IMR-90 (cell line): ENCODE measurements around the gene NAA10. TPM values are rescaled to one million over a fixed set of nuclear protein-coding genes. Genes with fewer than 3 reads are reported as not detected.
A peak's percentile ranks its signal among the peaks of the same experiment; 100 is the strongest.

Experiments
- ATAC-seq: fragments of 200-7000 bp; cut with Tn5 transposase; 2 replicates; pipeline ENCODE4 v1.9.1; 2020; ENCODE audit warnings: low read depth, mild to moderate bottlenecking, moderate library complexity
- BruUV-seq: library from RNA; stranded (reverse); fragments of 400-500 nt; replicated peaks from 2 replicates; lab custom pipeline; 2021; lab: Mats Ljungman, UMichigan
- CTCF ChIA-PET: fragments of 300-600 bp; formaldehyde crosslinking; extraction: SDS; loops from one replicate; lab custom pipeline; 2021; ENCODE audit warnings: antibody characterized with exemption; lab: Yijun Ruan, JAX
- POLR2A ChIA-PET: fragments of 300-600 bp; sonication (Branson Sonifier 250); formaldehyde crosslinking; loops from one replicate; lab custom pipeline; 2022; ENCODE audit warnings: antibody characterized with exemption; ENCODE audit not compliant: unreplicated experiment; lab: Charles Lee
- DNase-seq: peaks from one replicate; pipeline ENCODE4 v3.0.0; 2013
- H2AFZ ChIP-seq: replicated peaks from 2 replicates; pipeline ENCODE3; 2013; ENCODE audit warnings: low read length, mild to moderate bottlenecking; ENCODE audit not compliant: poor library complexity
- H2AK5ac ChIP-seq: 2 replicates; pipeline ENCODE4 v1.6.1; 2013; ENCODE audit warnings: low read depth, low read length, inconsistent platforms
- H2AK9ac ChIP-seq: replicated peaks from 2 replicates; pipeline ENCODE3; 2013; ENCODE audit warnings: mild to moderate bottlenecking, low read depth, low read length, moderate library complexity; ENCODE audit not compliant: poor library complexity
- H2BK120ac ChIP-seq: 2 replicates; pipeline ENCODE4 v1.6.1; 2013; ENCODE audit warnings: low read depth, low read length, inconsistent platforms
- H2BK15ac ChIP-seq: 3 replicates; pipeline ENCODE4 v1.6.1; 2013; ENCODE audit warnings: low read depth, low read length, inconsistent platforms
- H2BK20ac ChIP-seq: 2 replicates; pipeline ENCODE4 v1.6.1; 2013; ENCODE audit warnings: low read depth, mild to moderate bottlenecking, inconsistent platforms, low read length, moderate library complexity
- H2BK5ac ChIP-seq: 2 replicates; pipeline ENCODE4 v1.6.1; 2013; ENCODE audit warnings: mild to moderate bottlenecking, low read depth, low read length, inconsistent platforms; ENCODE audit not compliant: poor library complexity, severe bottlenecking
- H3K14ac ChIP-seq: replicated peaks from 2 replicates; pipeline ENCODE4 v1.6.1; 2013; ENCODE audit warnings: low read depth, low read length, inconsistent platforms
- H3K18ac ChIP-seq: 2 replicates; pipeline ENCODE4 v1.6.1; 2013; ENCODE audit warnings: low read depth, low read length, control low read depth
- H3K23ac ChIP-seq: 2 replicates; pipeline ENCODE4 v1.6.1; 2013; ENCODE audit warnings: low read depth, low read length, inconsistent platforms
- H3K27ac ChIP-seq: 2 replicates; pipeline ENCODE4 v1.5.1; 2013; ENCODE audit warnings: mild to moderate bottlenecking, control low read depth, low read length; ENCODE audit not compliant: insufficient read depth
- H3K27me3 ChIP-seq: 2 replicates; pipeline ENCODE4 v1.6.1; 2013; ENCODE audit warnings: low read length; ENCODE audit not compliant: control insufficient read depth, insufficient read depth
- H3K36me3 ChIP-seq: 2 replicates; pipeline ENCODE4 v1.6.1; 2013; ENCODE audit warnings: low read length, mixed read lengths; ENCODE audit not compliant: control insufficient read depth, insufficient read depth
- H3K4ac ChIP-seq: 2 replicates; pipeline ENCODE4 v1.6.1; 2013; ENCODE audit warnings: low read depth, low read length, inconsistent platforms
- H3K4me1 ChIP-seq: 2 replicates; pipeline ENCODE4 v1.6.1; 2013; ENCODE audit warnings: low read length, mixed read lengths; ENCODE audit not compliant: control insufficient read depth, insufficient read depth
- H3K4me2 ChIP-seq: 2 replicates; pipeline ENCODE4 v1.6.1; 2013; ENCODE audit warnings: low read depth, mild to moderate bottlenecking, control low read depth, low read length, moderate library complexity
- H3K4me3 ChIP-seq: 2 replicates; pipeline ENCODE4 v1.5.1; 2013; ENCODE audit warnings: low read depth, mild to moderate bottlenecking, control low read depth, low read length, moderate library complexity; ENCODE audit not compliant: insufficient read depth
- H3K56ac ChIP-seq: 2 replicates; pipeline ENCODE4 v1.6.1; 2013; ENCODE audit warnings: low read length, inconsistent platforms; ENCODE audit not compliant: insufficient read depth; ENCODE audit errors: extremely low read depth
- H3K79me1 ChIP-seq, 2 experiments: 2 replicates each; pipeline ENCODE4 v1.6.1; 2013; ENCODE audit warnings: low read length in 2 of 2, inconsistent platforms in 1 of 2, low read depth in 1 of 2
- H3K9ac ChIP-seq: 2 replicates; pipeline ENCODE4 v1.6.1; 2013; ENCODE audit warnings: low read depth, low read length, control low read depth
- H3K9me1 ChIP-seq: 2 replicates; pipeline ENCODE4 v1.6.1; 2013; ENCODE audit warnings: low read length, inconsistent platforms; ENCODE audit not compliant: insufficient read depth
- H3K9me3 ChIP-seq: 2 replicates; pipeline ENCODE4 v1.6.1; 2013; ENCODE audit warnings: low read length; ENCODE audit not compliant: control insufficient read depth, insufficient read depth
- H4K20me1 ChIP-seq: 2 replicates; pipeline ENCODE4 v1.6.1; 2013; ENCODE audit warnings: low read length, inconsistent platforms; ENCODE audit not compliant: insufficient read depth
- H4K5ac ChIP-seq: 2 replicates; pipeline ENCODE4 v1.6.1; 2013; ENCODE audit warnings: mild to moderate bottlenecking, low read depth, low read length, control low read depth
- H4K8ac ChIP-seq, 2 experiments: 2 replicates each; pipeline ENCODE4 v1.6.1; 2013; ENCODE audit warnings: low read depth in 2 of 2, low read length in 2 of 2, control low read depth in 1 of 2, inconsistent platforms in 1 of 2
- H4K91ac ChIP-seq: 2 replicates; pipeline ENCODE4 v1.6.1; 2013; ENCODE audit warnings: low read depth, low read length, inconsistent platforms; ENCODE audit not compliant: insufficient read depth
- BHLHE40 ChIP-seq: fragments of 150-350 bp; IDR thresholded peaks from 2 replicates; pipeline ENCODE4 v1.6.1; 2016; ENCODE audit warnings: mild to moderate bottlenecking, low read depth, low read length
- CEBPB ChIP-seq: IDR thresholded peaks from 2 replicates; pipeline ENCODE4 v1.6.1; 2012; ENCODE audit warnings: low read depth, low read length, improper control_type of control experiment
- CHD1 ChIP-seq: IDR thresholded peaks from 2 replicates; pipeline ENCODE4 v1.6.1; 2012; ENCODE audit warnings: low read depth, low read length, improper control_type of control experiment
- FOS ChIP-seq: fragments of 150-350 bp; IDR thresholded peaks from 2 replicates; pipeline ENCODE4 v1.6.1; 2016; ENCODE audit warnings: low read depth, low read length
- MAFK ChIP-seq: IDR thresholded peaks from 2 replicates; pipeline ENCODE4 v1.6.1; 2012; ENCODE audit warnings: low read depth, low read length, improper control_type of control experiment
- MAZ ChIP-seq: IDR thresholded peaks from 2 replicates; pipeline ENCODE4 v1.6.1; 2012; ENCODE audit warnings: low read depth, mild to moderate bottlenecking, low read length, improper control_type of control experiment, moderate library complexity, borderline replicate concordance
- MXI1 ChIP-seq: IDR thresholded peaks from 2 replicates; pipeline ENCODE4 v1.6.1; 2012; ENCODE audit warnings: low read depth, mild to moderate bottlenecking, low read length, moderate library complexity, borderline replicate concordance
- NFE2L2 ChIP-seq: fragments of 150-350 bp; IDR thresholded peaks from 2 replicates; pipeline ENCODE4 v1.6.1; 2016; ENCODE audit warnings: low read depth, mild to moderate bottlenecking, low read length
- POLR2A ChIP-seq: IDR thresholded peaks from 2 replicates; pipeline ENCODE4 v1.6.1; 2012; ENCODE audit warnings: mild to moderate bottlenecking, low read depth, low read length
- RAD21 ChIP-seq: IDR thresholded peaks from 2 replicates; pipeline ENCODE4 v1.6.1; 2012; ENCODE audit warnings: low read length, improper control_type of control experiment
- RCOR1 ChIP-seq: IDR thresholded peaks from 2 replicates; pipeline ENCODE4 v1.6.1; 2012; ENCODE audit warnings: mild to moderate bottlenecking, low read length, improper control_type of control experiment; ENCODE audit not compliant: insufficient replicate concordance
- RFX5 ChIP-seq: IDR thresholded peaks from 2 replicates; pipeline ENCODE4 v1.8.0; 2012; ENCODE audit warnings: low read depth, mild to moderate bottlenecking, low read length, moderate library complexity
- SMC3 ChIP-seq: fragments of 150-350 bp; IDR thresholded peaks from 2 replicates; pipeline ENCODE4 v1.6.1; 2016; ENCODE audit warnings: low read depth, mild to moderate bottlenecking, antibody characterized with exemption, low read length, moderate library complexity
- WGBS, 2 experiments: methylation state at CpG; one replicate each; pipeline versions ENCODE4 v1.1.5 to v1.1.7; 2013; ENCODE audit warnings: missing lambda C conversion rate in 2 of 2; ENCODE audit not compliant: insufficient read length in 1 of 2; ENCODE audit errors: extremely low coverage in 2 of 2; 5-methylcytosine and 5-hydroxymethylcytosine counted together
- dilution Hi-C: fragments of 300-500 bp; cut with HindIII; formaldehyde crosslinking; loops from one replicate; pipeline ENCODE4 v1.14.3; 2018; ENCODE audit warnings: low sequenced_read_pairs; ENCODE audit not compliant: unreplicated experiment
- in situ Hi-C: fragments of 300-500 bp; cut with MboI; formaldehyde crosslinking; loops from 3 replicates; pipeline ENCODE4 v1.14.3; 2019; ENCODE audit warnings: low sequenced_read_pairs, inconsistent platforms, mixed read lengths
- intact Hi-C: fragments of 100-400 bp; cut with micrococcal nuclease; formaldehyde crosslinking; loops from 2 replicates; pipeline ENCODE4 v1.10.0; 2022
- polyA plus RNA-seq, 3 experiments: library from polyadenylated mRNA; depleted of rRNA; stranded (reverse); fragments of >200 nt; gene quantifications; 2 replicates each; pipeline ENCODE4 v1.2.3, GENCODE V29; 2012; ENCODE audit warnings: low replicate concordance in 1 of 3
- total RNA-seq: library from RNA; depleted of rRNA; stranded (reverse); fragments of >200 nt; gene quantifications from 2 replicates; pipeline ENCODE4 v1.2.3, GENCODE V29; 2012
- TF ChIP-seq, protein P1 (sequence below): fragments of 150-350 bp; IDR thresholded peaks from 2 replicates; pipeline ENCODE4 v1.6.1; 2017; ENCODE audit warnings: mild to moderate bottlenecking, antibody characterized with exemption, low read length, low read depth
- TF ChIP-seq, protein P2 (sequence below): fragments of 150-350 bp; IDR thresholded peaks from 2 replicates; pipeline ENCODE4 v1.6.1; 2016; ENCODE audit warnings: low read depth, mild to moderate bottlenecking, low read length, moderate library complexity, borderline replicate concordance
- TF ChIP-seq, protein P3 (sequence below): conservative IDR thresholded peaks from 2 replicates; pipeline ENCODE4 v1.5.1; 2012; ENCODE audit warnings: mild to moderate bottlenecking, low read depth, low read length, improper control_type of control experiment

Gene NAA10
- total and polyA plus RNA-seq, 2 of the 4 experiments (the other 2 are of a cell fraction), result 98.6 to 172 TPM

DNA sequence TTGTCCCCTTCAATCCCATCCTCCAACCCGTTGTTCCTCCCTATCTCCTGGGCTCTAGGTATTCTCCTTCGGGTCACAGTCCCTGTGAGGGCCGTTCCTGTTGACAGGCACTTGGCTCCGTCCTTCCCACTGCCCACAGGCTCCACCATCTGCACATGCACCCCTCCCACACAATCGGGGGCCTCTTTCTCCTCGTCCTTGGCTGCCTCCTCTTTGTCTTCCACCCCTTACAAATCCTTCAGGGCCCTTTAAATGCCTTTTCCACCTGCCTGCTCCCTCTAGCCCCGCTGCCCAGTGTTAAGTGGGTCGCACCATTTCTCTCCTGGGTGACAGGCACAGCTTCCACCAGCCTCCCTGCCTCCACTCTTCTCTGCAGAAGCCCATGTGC, 33.1 kb downstream of the NAA10 start:
- no peaks in the 10 kb centered on the region for H3K36me3 ChIP-seq
- no peak overlapping the region for H3K4me3 ChIP-seq
- ATAC-seq (no peak), DNase-seq (no peak)
- no peak overlapping the region for H3K9ac ChIP-seq
- BruUV-seq, result no TSS peak
- no peak for TF ChIP-seq MAZ
- TF ChIP-seq, protein P1, sequence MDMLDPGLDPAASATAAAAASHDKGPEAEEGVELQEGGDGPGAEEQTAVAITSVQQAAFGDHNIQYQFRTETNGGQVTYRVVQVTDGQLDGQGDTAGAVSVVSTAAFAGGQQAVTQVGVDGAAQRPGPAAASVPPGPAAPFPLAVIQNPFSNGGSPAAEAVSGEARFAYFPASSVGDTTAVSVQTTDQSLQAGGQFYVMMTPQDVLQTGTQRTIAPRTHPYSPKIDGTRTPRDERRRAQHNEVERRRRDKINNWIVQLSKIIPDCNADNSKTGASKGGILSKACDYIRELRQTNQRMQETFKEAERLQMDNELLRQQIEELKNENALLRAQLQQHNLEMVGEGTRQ, result no peak
- TF ChIP-seq RFX5, result no peak
- no peak for TF ChIP-seq SMC3
- TF ChIP-seq, protein P2, sequence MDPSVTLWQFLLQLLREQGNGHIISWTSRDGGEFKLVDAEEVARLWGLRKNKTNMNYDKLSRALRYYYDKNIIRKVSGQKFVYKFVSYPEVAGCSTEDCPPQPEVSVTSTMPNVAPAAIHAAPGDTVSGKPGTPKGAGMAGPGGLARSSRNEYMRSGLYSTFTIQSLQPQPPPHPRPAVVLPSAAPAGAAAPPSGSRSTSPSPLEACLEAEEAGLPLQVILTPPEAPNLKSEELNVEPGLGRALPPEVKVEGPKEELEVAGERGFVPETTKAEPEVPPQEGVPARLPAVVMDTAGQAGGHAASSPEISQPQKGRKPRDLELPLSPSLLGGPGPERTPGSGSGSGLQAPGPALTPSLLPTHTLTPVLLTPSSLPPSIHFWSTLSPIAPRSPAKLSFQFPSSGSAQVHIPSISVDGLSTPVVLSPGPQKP, result no peak
- TF ChIP-seq BHLHE40, result no peak
- TF ChIP-seq CEBPB, result no peak
- TF ChIP-seq, protein P3, sequence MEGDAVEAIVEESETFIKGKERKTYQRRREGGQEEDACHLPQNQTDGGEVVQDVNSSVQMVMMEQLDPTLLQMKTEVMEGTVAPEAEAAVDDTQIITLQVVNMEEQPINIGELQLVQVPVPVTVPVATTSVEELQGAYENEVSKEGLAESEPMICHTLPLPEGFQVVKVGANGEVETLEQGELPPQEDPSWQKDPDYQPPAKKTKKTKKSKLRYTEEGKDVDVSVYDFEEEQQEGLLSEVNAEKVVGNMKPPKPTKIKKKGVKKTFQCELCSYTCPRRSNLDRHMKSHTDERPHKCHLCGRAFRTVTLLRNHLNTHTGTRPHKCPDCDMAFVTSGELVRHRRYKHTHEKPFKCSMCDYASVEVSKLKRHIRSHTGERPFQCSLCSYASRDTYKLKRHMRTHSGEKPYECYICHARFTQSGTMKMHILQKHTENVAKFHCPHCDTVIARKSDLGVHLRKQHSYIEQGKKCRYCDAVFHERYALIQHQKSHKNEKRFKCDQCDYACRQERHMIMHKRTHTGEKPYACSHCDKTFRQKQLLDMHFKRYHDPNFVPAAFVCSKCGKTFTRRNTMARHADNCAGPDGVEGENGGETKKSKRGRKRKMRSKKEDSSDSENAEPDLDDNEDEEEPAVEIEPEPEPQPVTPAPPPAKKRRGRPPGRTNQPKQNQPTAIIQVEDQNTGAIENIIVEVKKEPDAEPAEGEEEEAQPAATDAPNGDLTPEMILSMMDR, result no peak
- no peak for TF ChIP-seq MXI1
- TF ChIP-seq POLR2A, result no peak
- no peak for TF ChIP-seq MAFK
- TF ChIP-seq RCOR1, result no peak
- no peak for TF ChIP-seq FOS
- TF ChIP-seq CHD1, result no peak
- no peak for TF ChIP-seq RAD21
- TF ChIP-seq NFE2L2, result no peak
- intact Hi-C loops, result loop anchor here (2.0 kb wide), 1 partner anchor 73 kb away; no protein-coding TSS in a partner anchor
- no peak overlapping the region; a peak in 2 of 4 replicates for H4K8ac ChIP-seq
- no peak overlapping the region for H4K5ac ChIP-seq
- H3K23ac ChIP-seq, result no peak overlapping the region
- H4K20me1 ChIP-seq, result no peaks in the 10 kb centered on the region; the same call in 1 of the 2 replicates
- no peaks in the 10 kb centered on the region; the same call in 1 of the 2 replicates for H3K9me3 ChIP-seq
- H2AFZ ChIP-seq, result no peak overlapping the region
- POLR2A ChIA-PET, result no interaction called here
- H3K79me1 ChIP-seq, result no peaks in the 10 kb centered on the region
- H3K56ac ChIP-seq, result no peak overlapping the region
- in situ Hi-C loops, result loop anchor here (25.0 kb wide), 1 partner anchor 939 kb away; no protein-coding TSS in a partner anchor
- CTCF ChIA-PET, result no interaction called here
- no peak overlapping the region for H2BK5ac ChIP-seq
- H3K4ac ChIP-seq, result peak overlapping the region; percentile 81
- peak overlapping the region; percentile 74; the same call in 1 of the 2 replicates for H2BK120ac ChIP-seq
- H3K27ac ChIP-seq, result no peak overlapping the region
- peaks cover 4% of the 10 kb centered on the region for H3K9me1 ChIP-seq
- peak overlapping the region; percentile 43; the same call in 1 of the 2 replicates for H2BK20ac ChIP-seq
- dilution Hi-C loops, result no loop called here
- 50% methylated on average over 5 of the region's 8 CpGs; no CpG with 5 or more reads in 1 of the 2 experiments for WGBS, 2 experiments
- H2AK5ac ChIP-seq, result peak overlapping the region; percentile 97; the same call in 1 of the 2 replicates
- H2BK15ac ChIP-seq, result peak overlapping the region; percentile 80; the same call in 2 of the 3 replicates
- peak overlapping the region; percentile 65 for H2AK9ac ChIP-seq
- peaks cover 3% of the 10 kb centered on the region for H3K27me3 ChIP-seq
- H3K4me1 ChIP-seq, result peaks cover 9% of the 10 kb centered on the region; the same call in 1 of the 2 replicates
- no peak overlapping the region for H3K18ac ChIP-seq
- H4K91ac ChIP-seq, result no peak overlapping the region
- no peak overlapping the region for H3K4me2 ChIP-seq
- H3K14ac ChIP-seq, result peak overlapping the region; percentile 63; the same call in 1 of the 2 replicates
